Midbrain (tissue), 1 donor: ENCODE results near the gene VTI1B.
"Not testable (repeated sequence)": the region's sequence is repeated elsewhere in the genome, so short reads cannot be mapped to it uniquely, and the experiment has no call there.

Experiments
- DNase-seq: peaks from one replicate; lab custom pipeline; 2025; lab: John Stamatoyannopoulos, UW

The VTI1B gene

GRCh38 chr14:67674480-67675218 is at the start of gene VTI1B:
TSS of gene VTI1B (minus strand) at chr14:67674632. CDS start at chr14:67674489, 143 bp downstream.
- peak; percentile 88 for DNase-seq

- peak; percentile 54 for DNase-seq
Measured at GRCh38 chr14:67722293-67722692, 47.9 kb upstream of the VTI1B start.

- DNase-seq, result no peak
Measured at GRCh38 chr14:67721875-67722274, 47.4 kb upstream of the VTI1B start.

GRCh38 chr14:67719866-67720265 is 45.4 kb upstream of the VTI1B start:
- no peak for DNase-seq

- DNase-seq, result not testable (repeated sequence)
Measured at GRCh38 chr14:67719385-67719784, 45.0 kb upstream of the VTI1B start.

- no peak for DNase-seq
Measured at GRCh38 chr14:67718265-67718664, 43.8 kb upstream of the VTI1B start.

GRCh38 chr14:67717048-67717447 is 42.6 kb upstream of the VTI1B start:
- DNase-seq, result no peak

- no peak for DNase-seq
Measured at GRCh38 chr14:67710209-67710608, 35.8 kb upstream of the VTI1B start.

GRCh38 chr14:67709796-67710195 is 35.4 kb upstream of the VTI1B start:
- DNase-seq, result not testable (repeated sequence)

GRCh38 chr14:67709346-67709745 is 34.9 kb upstream of the VTI1B start:
- not testable (repeated sequence) for DNase-seq

GRCh38 chr14:67705211-67705610 is 30.8 kb upstream of the VTI1B start:
- DNase-seq, result no peak

GRCh38 chr14:67704484-67705089 is 30.2 kb upstream of the VTI1B start:
- DNase-seq, result peak; percentile 89

GRCh38 chr14:67703997-67704396 is 29.6 kb upstream of the VTI1B start:
- no peak for DNase-seq

- DNase-seq, result not testable (repeated sequence)
Measured at GRCh38 chr14:67701492-67701891, 27.1 kb upstream of the VTI1B start, which contains the start of gene RDH12. TSS of gene RDH12 (plus strand) at chr14:67701886. CDS start at chr14:67722643, 20,757 bp downstream.

- no peak for DNase-seq
Measured at GRCh38 chr14:67698179-67698578, 23.7 kb upstream of the VTI1B start.

GRCh38 chr14:67697006-67697405 is 22.6 kb upstream of the VTI1B start:
- DNase-seq, result no peak

- peak; percentile 91 for DNase-seq
Measured at GRCh38 chr14:67695394-67695949, 21.0 kb upstream of the VTI1B start, which contains the start of gene RDH11. TSS of gene RDH11 (minus strand) at chr14:67695764. CDS start at chr14:67695703, 61 bp downstream.

- peak; percentile 31 for DNase-seq
Measured at GRCh38 chr14:67694791-67695393, 20.5 kb upstream of the VTI1B start.

- no peak for DNase-seq
Measured at GRCh38 chr14:67690011-67690410, 15.6 kb upstream of the VTI1B start.

- DNase-seq, result no peak
Measured at GRCh38 chr14:67683842-67684241, 9.4 kb upstream of the VTI1B start.

GRCh38 chr14:67680941-67681340 is 6.5 kb upstream of the VTI1B start:
- DNase-seq, result no peak

- no peak for DNase-seq
Measured at GRCh38 chr14:67680121-67680602, 5.7 kb upstream of the VTI1B start.
